ENCODE results near the gene EFCAB14. TPM values are rescaled to one million over a fixed set of nuclear protein-coding genes. Genes with fewer than 3 reads are reported as not detected.

The EFCAB14 gene
- total and polyA plus RNA-seq, 7 donors = 21.1 to 63.3 (median 52.0) TPM

GRCh38 chr1:46646844-46647243, 72.1 kb downstream of the EFCAB14 start:
- Histone ChIP-seq H3K4me1 (no peaks in the 10 kb centered on the region), H3K27ac (no peak overlapping the region), H3K36me3 (ENCODE audit: insufficient read depth in 1 of 2, low read depth in 1 of 2) (peaks cover 9 to 64% of the 10 kb centered on the region in 2 donors), H3K4me3 (no peak overlapping the region), H3K9me3 (peaks cover 2% of the 10 kb centered on the region), H3K27me3 (ENCODE audit: insufficient read depth in 3 of 3, low read length in 2 of 3) (no peaks in the 10 kb centered on the region)
- ATAC-seq (no peak), DNase-seq (no peak)
- intact Hi-C loops (cut with DNase I) = no loop called here
- WGBS, 3 donors = 93 to 97% (median 93%) methylated on average over 2 of the region's 2 CpGs
- TF ChIP-seq CTCF (IDR thresholded peaks at IDR 0.05) = no peak

- intact Hi-C loops (cut with DNase I) = no loop called here
- ATAC-seq (no peak), DNase-seq (no peak)
- Histone ChIP-seq H3K4me1 (no peaks in the 10 kb centered on the region), H3K9me3 (peaks cover 2% of the 10 kb centered on the region), H3K36me3 (ENCODE audit: insufficient read depth in 1 of 2, low read depth in 1 of 2) (peaks cover 10 to 69% of the 10 kb centered on the region in 2 donors), H3K4me3 (no peak overlapping the region), H3K27ac (no peak overlapping the region), H3K27me3 (ENCODE audit: insufficient read depth in 3 of 3, low read length in 2 of 3) (no peaks in the 10 kb centered on the region)
- 97 to 98% (median 98%) methylated on average over 1 of the region's 1 CpG for WGBS, 3 donors
- no peak for TF ChIP-seq CTCF (IDR thresholded peaks at IDR 0.05)
These were observed 72.6 kb downstream of the EFCAB14 start for GRCh38 chr1:46646331-46646730.

- DNase-seq (no peak), ATAC-seq (no peak)
- intact Hi-C loops (cut with DNase I) = no loop called here
- no peaks in the 10 kb centered on the region for H3K4me1 ChIP-seq
- H3K4me3 ChIP-seq = no peak overlapping the region
- peaks cover 2% of the 10 kb centered on the region for H3K9me3 ChIP-seq
- H3K27me3 ChIP-seq (ENCODE audit: insufficient read depth in 3 of 3, low read length in 2 of 3) = no peaks in the 10 kb centered on the region
- no peak overlapping the region for H3K27ac ChIP-seq
- 92 to 96% (median 94%) methylated on average over 4 of the region's 4 CpGs for WGBS, 3 donors
- H3K36me3 ChIP-seq (ENCODE audit: insufficient read depth in 1 of 2, low read depth in 1 of 2) = peaks cover 10 to 73% of the 10 kb centered on the region in 2 donors
- TF ChIP-seq CTCF (IDR thresholded peaks at IDR 0.05) = no peak
These were observed 73.1 kb downstream of the EFCAB14 start for GRCh38 chr1:46645815-46646214.

GRCh38 chr1:46643368-46643775, 75.5 kb downstream of the EFCAB14 start:
- ATAC-seq (peak in 2 of 4 donors; percentile 50 to 62), DNase-seq (no peak)
- Histone ChIP-seq H3K36me3 (ENCODE audit: insufficient read depth in 1 of 2, low read depth in 1 of 2) (peaks cover 6 to 61% of the 10 kb centered on the region in 2 donors), H3K4me1 (no peaks in the 10 kb centered on the region), H3K4me3 (no peak overlapping the region), H3K9me3 (no peaks in the 10 kb centered on the region), H3K27ac (no peak overlapping the region), H3K27me3 (ENCODE audit: insufficient read depth in 3 of 3, low read length in 2 of 3) (no peaks in the 10 kb centered on the region)
- intact Hi-C loops (cut with DNase I) = no loop called here
- TF ChIP-seq CTCF (IDR thresholded peaks at IDR 0.05) = no peak

- Histone ChIP-seq H3K4me1 (peaks cover 4% of the 10 kb centered on the region), H3K27me3 (ENCODE audit: insufficient read depth in 3 of 3, low read length in 2 of 3) (no peaks in the 10 kb centered on the region), H3K9me3 (no peaks in the 10 kb centered on the region), H3K36me3 (ENCODE audit: insufficient read depth in 1 of 2, low read depth in 1 of 2) (peaks cover 6 to 53% of the 10 kb centered on the region in 2 donors), H3K4me3 (no peak overlapping the region), H3K27ac (no peak overlapping the region)
- ATAC-seq = no peak
- TF ChIP-seq CTCF (IDR thresholded peaks at IDR 0.05) = no peak
- intact Hi-C loops (cut with DNase I) = no loop called here
- DNase-seq = no peak
These were observed 76.7 kb downstream of the EFCAB14 start for GRCh38 chr1:46642115-46642680.

Data from psoas muscle (tissue), 8 donors.